Femur (tissue), 1 donor: ENCODE measurements around the gene SNRPD3.
"Not testable (repeated sequence)": the region's sequence is repeated elsewhere in the genome, so short reads cannot be mapped to it uniquely, and the experiment has no call there.

Experiments
- DNase-seq: peaks from one replicate; pipeline ENCODE4 v3.0.0-alpha.2; 2017

Gene SNRPD3

DNA sequence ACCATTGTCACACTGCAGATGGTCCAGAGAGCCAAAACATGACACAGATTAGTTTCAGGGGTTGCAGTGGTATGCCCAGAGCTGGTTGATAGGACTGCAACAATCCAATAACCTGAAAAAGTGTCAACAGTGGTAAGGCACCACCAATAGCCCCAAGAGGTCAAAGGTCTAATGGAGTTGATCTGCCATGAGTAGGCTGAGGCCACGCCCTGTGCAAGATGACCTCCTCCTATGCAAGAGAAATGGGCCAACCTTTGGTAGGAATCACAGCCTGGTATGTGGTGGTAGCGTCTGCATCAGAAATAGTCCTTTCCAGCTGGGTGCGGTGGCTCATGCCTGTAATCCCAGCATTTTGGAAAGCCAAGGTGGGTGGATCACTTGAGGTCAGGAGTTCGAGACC, 20.5 kb upstream of the SNRPD3 start:
- DNase-seq: no peak

DNA sequence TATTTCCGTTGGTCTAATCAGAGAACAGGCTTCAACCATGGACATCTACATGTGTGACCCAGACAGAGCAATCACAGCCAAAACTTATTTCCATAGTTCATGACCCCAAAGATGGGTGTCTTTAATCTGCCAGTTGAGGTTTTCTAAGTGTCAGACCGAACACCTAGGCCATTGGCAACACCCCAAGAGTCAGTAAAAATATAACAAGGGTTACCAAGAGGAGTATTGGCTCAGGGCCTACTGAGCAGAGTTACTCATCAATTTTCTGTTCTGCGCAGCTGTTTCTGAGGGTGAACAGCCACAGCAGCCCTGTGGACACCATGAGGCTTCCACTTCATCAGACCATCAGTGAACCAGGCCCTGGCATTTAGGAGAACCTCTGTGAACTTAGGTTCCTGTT, 19.7 kb upstream of the SNRPD3 start:
- no peak for DNase-seq

DNA sequence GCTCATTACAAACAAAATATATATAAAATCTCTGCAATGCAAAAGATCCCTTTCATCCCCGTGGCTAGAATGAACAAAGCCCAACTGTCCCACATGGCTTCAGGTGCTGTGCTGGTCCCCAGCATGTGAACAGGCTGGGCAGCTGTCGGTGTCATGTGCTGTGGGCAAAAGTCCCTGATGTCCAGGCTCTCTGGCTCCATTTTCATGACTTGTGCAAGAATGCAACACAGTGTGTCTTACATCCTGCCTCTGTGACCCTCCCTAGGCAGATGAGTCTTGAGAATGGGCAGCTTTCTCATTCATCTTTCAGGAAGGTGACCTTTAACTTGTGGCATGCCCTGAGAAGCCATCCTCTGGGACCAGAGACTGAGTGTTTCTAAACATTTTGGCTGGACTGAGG, 15.3 kb upstream of the SNRPD3 start:
- DNase-seq: no peak

DNA sequence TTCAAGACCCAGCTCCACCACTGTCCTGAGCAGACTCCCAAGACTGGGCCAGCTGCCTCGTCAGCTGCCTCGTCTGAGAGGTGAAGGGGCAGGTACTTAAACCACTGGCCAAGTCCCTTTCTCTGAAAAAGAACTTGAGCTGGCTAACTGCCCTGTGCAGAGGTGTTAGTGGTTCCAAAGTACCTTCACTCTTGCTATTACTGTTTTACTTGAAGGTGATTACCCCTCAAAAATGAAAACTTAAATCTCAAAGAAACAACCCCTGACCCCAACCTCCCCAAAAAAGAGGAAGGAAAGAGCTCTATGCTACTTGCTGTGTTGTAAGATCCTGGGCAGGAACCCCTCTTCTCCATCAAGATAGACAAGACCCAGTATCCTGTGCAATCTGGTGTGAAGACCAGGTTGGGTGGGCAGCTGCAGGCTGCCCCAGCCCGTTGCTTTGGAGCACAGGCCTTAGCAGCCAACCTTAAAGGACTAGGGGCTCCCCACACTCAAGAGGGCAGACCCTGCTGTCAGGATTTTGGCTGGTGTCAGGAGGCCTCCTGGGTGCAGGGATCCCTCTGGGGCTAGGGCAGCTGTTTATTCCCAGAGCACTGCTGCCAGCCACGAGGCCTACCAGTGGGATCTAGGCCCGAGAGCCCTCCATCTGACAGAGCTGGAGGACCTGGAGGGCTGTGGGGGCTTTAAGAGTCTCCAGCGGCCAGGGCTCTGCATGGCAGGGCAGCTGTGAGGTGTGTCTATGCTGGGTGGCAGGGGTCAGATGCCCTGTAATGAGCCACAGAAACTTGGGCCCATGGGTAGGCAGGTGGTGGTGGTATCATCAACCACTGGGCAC, 13.9 kb upstream of the SNRPD3 start:
- DNase-seq: no peak

DNA sequence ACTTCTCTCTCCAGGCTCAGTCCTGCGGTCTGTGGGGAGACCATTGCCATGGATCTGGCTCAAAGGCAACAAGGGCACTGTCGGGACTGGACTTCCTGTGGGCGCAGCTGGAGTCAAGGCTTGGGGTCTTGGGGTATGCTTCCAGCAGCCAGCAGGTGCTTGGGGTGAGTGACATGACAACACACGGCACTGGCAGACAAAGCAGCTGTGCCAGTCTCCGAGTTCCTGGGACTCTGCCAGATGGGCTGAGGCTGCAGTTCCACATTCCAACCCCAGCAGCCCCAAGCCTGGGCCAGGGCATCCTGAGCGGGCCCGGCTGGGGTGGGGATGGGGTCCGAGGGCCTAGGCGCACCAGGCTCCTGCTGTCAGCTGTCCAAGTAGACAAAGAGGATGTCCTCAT, 13.2 kb upstream of the SNRPD3 start:
- peak; percentile 61 for DNase-seq

DNA sequence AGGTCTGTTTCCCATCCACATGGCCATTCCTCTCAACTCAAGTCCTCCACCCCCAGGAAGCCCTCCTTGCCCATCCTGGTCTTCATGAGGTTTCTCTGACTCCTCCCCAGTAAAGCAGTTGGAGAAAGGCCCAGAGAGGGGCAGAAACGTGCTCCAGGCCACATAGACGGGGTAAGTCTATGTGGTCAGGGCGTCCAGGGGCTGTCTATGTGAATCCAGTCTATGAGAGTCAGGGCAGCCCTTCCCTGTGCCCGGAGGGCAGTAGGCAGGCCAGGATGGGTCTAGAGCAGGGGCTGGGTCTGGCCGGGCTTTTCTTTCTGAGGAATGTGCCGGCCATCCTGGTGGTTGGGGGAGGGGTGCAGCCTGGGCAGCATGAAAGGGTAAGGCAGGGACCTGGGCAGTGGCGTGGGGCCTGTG, 12.6 kb upstream of the SNRPD3 start:
- no peak for DNase-seq

DNA sequence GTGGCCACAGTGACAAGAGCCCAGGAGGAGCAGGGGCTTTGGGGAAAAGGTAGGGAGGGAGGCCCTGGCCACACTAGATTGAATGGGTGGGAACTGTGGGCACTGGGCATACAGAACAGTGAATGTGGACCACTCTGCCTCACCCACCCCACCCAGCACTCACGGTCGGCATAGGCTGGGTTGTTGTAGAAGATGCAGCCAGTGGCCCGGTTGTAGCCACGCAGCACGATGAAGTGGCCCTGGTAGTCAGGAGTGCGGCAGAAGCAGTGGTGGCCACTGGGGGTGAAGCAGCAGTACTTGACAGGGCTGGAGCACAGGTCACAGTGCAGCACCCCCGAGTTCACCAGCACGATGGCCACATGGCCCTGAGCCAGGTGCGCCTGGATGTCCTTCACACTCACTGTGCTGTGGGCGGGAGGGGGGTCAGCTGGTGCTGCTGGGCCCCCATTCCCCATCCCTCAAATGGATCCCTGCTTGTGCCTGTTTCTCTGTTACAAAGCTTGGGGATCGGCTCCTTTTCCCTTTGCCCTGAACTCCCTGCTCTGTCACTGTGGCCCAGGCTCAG, 12.0 kb upstream of the SNRPD3 start:
- DNase-seq: no peak

DNA sequence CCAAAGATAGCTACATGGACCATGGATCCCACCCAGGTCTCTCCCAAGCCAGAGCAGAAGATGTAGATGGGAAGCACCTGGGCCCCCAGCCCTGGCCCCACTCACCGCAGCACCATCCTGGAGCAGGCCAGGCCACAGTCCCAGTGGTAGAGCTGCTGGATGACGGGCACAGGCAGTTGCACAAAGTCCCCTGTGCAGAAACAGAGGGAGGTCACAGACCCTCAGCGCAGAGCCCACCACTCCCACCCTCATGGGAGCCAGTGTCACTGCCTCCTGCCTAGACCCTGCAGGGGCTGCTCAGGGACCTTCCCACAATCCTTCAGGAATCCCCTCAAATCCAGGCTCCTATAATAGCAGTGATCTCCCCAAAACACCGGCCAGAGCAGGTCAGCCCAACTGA, 7.0 kb upstream of the SNRPD3 start:
- no peak for DNase-seq

DNA sequence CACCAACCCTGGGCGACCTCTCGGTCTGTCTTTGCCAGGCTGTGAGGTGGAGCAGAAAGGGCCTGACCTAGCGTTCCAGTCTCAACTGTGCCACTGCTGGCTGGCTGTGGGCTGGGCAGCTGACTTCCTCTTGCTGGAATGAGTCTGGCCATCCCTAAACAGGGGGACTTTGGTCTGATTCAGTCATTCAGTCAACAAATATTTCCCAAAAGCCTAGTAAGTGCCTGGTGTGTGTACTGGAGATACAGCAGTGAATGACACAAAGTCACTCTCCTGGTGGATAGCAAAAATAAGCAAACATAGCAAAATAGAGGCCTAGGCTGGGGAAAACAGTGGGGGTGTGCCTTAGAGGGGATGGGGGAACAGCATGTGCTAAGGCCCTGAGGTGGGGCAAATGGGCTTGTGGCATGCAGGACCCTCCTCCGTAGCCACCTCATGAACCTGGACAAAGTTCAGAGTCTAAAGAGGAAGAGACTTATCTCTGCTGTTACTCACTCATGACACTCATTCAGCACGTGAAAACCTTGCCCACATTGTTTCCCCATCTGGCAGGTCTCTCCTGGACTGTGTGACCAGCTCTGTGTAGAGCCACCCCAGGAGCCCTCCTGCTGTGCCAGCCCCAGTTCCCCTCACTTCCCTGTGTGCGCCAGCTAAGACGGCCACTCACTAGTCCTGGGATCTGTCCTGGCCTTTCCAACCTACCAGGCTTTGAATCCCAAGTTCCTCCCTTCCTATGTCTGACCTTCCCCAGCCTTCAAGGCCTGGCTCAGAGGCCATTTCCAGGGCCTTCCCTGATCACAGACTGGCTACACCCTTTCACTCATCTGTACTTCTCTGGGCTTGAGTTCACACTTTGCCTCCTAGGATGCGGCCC, 5.5 kb upstream of the SNRPD3 start:
- DNase-seq: no peak

DNA sequence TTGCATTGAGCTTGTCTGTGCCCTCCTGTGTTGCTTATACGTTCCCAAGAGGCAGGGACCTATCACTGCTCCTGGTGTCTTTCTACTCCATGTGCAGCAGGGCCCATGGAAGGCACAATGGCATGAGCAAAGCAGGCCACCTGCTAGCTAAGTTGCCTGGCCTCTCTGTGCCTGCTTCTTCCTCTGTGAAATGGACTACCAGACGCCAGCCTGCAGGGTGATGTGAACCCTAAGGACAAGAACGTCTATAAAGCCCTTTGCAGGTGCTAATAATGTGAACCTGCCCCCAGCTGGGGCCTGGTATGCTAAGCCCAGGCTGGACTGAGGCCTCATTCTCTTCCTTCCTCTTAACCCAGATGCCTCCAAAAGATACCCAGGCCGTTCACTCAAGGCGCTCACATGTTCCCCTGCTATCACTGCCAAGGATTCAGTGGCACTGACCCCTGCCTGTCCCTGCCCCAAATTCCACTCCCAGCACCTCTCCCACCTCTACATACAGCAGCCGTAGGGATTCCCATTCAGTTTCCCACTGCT, 4.8 kb upstream of the SNRPD3 start:
- DNase-seq: no peak

DNA sequence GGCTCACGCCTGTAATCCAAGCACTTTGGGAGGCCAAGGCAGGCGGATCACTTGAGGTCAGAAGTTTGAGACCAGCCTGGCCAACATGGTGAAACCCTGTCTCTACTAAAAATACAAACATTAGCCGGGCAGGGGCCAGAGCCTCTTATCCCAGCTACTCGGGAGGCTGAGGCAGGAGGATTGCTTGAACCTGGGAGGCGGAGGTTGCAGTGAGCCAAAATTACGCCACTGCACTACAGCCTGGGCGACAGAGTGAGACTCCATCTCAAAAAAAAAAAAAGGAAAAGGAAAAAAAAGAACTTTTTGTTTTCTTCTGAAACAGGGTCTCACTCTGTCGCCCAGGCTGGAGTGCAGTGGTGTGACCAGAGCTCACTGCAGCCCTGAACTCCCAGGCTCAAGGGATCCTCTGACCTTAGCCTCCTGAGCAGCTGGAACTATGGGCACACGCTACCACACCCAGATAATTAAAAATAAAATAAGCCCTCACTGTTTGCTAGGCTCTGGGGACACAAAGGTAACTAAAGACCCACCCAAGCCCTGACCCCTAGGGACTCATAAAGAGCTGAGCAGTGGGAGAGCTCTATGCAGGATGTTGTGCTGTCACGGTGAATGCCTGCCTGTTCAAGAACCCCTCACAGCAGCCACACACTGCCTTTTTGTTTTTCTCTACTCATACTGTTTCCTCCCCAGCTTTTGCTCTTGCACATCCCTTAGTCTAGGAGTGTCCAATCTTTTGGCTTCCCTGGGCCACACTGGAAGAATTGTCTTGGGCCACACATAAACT, 3.1 kb upstream of the SNRPD3 start:
- not testable (repeated sequence) for DNase-seq

DNA sequence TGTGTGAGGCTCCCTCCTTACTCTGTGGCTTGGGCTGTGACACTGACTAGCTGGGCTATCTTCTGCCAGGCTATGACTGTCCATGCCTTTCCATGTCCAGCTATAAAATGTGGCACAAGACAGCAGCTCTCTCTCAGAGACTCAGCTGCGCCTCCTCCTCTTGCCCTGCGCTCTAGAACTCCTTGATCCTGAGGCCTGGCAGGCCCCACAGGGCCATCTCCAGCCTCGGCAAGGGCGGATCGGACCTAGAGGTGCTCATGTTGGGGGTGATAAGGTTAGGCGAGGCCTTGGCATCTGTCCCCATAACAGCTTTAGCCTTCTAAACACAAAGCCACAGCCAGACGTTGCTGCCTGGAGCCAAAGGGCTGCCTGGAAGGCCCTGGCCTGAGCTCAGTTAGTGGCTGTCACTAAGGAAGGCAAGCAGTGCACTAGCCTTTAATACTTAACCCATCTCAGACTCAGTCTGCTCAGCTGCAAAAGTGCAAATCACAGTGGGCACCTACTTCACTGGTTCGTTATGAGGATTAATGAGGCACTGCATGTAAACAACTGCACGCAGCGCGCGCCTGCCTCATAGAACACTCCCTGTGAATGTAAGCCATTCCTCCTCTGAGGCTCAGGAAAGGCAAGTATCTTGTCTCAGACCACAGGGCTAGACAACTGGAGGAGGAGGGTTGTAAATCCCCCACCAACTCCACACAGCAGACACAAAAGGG, 2.0 kb upstream of the SNRPD3 start:
- DNase-seq: peak; percentile 34

DNA sequence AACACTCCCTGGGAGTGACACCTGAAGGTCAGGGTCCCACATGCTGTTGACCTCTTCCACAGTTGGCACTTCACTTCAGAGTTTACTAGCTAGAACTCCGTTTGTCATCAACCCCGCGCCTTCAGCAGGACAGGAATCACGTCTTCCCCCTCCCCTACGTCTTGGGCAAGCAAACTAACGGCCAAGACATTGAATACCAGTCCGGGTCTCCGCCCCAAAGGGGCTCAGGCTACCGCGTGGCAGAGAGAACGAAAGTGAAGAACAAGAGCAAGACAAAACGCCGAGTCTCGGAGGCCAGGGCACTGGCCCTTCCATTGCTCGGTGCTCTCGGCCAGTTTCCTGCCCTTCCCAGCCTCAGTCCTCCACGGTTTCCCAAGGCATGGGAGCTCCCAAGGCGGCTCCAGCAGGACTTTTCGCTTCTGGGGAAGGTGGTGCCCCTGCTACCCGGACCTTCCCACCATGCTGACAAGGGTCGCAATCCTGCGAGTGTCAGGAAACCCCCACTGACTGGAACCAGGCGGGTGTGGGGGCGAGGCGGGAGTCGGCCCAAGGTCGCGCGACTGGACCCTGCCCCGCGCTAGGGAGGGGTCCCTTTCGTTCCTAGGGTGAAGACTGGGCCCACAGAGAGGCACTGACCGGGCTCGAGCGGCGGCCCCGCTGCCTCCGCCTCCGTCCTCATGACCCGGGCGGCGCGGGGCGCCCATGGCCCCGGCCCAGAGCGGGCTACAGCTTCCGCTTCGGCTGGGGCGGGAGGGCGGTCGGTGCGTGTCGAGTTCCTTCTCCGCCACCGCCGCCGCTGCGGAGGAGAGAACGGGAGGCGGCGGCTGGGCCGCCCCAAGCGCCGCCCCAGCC, 1.3 kb upstream of the SNRPD3 start, which contains the start of gene GUCD1:
Gene GUCD1 (minus strand): TSS at position 826 of the 852 bp plus-strand sequence. CDS start 147 bp downstream, at position 679.
- peak; percentile 51 for DNase-seq

DNA sequence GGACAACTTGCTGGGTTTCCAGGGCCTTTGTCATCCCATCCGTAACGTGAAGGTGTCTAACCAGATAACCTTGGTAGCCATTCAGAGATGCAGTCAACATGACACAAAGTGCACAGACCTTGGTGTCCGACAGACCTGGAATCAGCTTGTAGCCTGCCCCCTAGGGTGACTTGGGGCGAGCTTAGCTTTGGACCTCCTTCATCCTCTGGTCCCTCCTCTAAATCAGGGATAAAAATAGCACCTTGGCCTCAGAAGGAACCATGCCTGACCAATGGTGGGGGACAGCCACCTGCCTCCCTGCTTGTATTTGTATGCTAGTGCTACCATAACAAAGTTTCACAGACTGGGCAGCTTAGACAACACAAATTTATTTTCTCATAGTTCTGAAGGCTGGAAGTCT, 3.7 kb downstream of the SNRPD3 start:
- DNase-seq: no peak

DNA sequence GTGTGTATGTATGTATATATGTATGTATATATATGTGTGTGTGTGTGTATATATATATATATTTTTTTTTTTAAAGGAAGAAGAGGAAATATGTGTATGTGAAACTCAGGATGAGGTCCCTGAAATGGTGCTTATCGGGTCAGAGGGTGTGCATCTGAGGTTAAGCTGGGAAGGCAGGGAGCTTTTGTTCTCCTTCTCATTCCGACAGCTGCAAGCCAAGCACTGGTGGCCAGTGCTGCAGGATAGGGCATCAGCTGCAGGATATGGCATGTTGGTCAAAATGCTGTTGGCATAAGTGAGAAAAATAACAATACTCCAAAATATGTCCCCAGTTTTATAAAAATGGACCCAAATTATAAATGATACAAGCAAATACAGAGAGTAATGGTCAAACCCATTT, 7.4 kb downstream of the SNRPD3 start:
- no peak for DNase-seq

DNA sequence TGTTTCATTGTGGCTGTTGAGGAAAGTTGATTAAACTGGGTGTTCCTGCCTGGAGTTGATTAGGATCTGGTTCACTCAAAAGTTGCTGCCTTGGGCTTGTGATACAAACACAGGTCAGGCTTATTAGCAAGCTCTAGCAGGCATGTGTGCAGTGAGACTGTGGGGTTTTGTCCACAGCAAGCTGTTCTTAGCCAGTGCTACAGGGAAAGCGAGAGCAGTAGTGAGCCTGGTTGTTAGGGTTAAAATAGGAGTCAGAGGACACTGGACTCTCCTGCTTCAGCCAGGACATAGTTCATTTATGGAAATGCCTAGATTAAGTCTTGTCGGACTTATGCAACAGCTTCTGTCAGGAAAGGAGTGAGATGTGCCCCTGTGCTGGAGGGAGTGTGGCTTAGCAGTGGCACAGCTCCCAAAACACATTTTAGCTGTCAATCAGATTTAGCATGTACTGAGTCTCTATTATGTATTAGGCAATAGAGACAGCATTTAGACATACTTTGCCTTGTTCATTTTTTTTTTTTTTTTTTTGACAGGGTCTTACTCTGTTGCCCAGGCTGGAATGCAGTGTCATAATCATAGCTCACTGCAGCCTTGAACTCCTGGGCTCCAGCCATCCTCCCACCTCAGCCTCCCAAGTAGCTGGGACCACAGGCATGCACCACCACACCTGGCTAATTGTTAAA, 8.7 kb downstream of the SNRPD3 start:
- no peak for DNase-seq

DNA sequence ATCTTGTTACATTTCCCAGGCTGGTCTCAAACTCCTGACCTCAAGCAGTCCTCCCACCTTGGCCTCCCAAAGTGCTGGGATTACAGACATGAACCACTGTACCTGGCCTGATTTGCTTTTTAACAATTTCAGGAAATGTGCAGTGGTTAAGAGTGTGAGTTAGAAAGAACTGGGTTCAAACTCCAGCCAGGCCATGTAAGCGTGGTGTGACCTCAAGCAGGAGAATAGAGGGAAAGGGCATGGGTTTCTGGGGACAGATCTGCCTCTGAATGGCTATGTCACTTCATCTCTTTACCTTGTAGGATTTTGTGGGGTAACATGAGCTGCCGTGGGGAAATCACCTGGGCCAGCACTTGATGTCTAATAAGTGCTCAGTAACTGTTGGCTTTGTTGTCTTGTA, 9.3 kb downstream of the SNRPD3 start:
- DNase-seq: no peak

DNA sequence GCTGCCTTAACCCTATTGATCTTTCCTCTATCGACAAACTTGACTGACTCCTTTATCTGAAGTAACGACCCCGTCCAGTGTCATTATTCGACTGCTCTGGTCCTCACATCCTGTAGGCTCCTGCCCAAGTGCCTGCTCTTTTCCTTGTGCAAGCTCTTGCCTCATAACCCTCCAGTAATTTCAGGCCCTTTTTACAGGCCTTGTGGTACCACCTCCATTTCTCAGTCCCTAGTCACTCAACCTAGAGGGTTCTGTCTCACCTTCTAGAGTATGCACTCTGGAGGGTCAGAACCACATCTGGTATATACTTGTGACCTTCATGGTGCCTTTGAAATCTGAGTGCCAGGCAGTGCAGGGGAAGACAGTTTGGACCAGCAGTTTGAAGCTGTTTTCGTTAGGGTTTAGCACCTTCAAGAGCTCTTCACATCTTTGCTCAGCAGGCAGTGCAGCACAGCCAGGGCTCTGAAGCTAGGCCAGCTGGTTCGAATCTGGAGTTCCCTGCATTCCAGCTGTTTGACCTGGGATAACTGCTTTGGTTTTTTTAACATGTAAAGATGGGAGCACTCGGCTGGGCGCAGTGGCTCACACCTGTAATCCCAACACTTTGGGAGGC, 11.2 kb downstream of the SNRPD3 start:
- DNase-seq: no peak

DNA sequence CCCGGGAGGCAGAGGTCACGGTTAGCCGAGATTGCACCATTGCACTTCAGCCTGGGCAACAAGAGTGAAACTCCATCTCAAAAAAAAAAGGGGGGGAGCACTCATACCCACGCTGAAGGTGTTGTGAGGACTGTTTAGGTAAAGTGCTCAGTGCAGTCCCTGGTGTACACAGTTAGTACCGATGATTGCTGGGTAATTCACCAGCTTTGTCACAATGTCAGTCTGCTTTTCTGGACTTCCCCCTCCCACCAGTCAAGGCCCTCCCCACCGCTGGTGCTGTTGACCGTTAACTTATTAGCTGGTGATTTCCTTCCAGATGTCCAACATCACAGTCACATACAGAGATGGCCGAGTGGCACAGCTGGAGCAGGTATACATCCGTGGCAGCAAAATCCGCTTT, 11.9 kb downstream of the SNRPD3 start:
- no peak for DNase-seq

DNA sequence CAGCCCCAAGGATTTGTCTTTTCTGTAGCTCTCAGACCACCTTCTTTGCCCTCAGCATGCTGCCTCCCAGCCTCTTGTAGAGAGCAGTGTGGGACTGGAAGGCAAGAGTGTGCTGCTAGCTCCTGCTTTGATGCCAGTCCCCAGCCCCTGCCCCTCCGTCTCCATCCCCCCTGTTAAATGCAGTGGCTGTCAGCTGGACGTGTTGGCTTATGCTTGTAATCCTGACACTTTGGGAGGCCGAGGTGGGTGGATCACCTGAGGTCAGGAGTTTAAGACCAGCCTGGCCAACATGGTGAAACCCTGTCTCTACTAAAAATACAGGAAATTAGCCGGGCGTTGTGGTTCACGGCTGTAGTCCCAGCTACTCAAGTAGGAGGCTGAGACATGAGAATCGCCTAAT, 15.5 kb downstream of the SNRPD3 start:
- DNase-seq: no peak
